Thyroid gland (tissue), 4 donors: ENCODE data around the gene PITPNC1. TPM values are rescaled to one million over a fixed set of nuclear protein-coding genes. Genes with fewer than 3 reads are reported as not detected.
"Not testable (repeated sequence)": the region's sequence is repeated elsewhere in the genome, so short reads cannot be mapped to it uniquely, and the experiment has no call there.

Experiments used
- DNase-seq, 2 donors: peaks; one replicate each; pipeline ENCODE4 v3.0.0-alpha.2; 2019
- H3K27ac ChIP-seq, 3 donors: fragments of 200-600 bp; sonication (generic); 1 replicate in 2 of 3; 2 replicates in 1 of 3; pipeline ENCODE4 v1.5.1; 2016 to 2019; ENCODE audit warnings: mild to moderate bottlenecking in 1 of 3, moderate library complexity in 1 of 3
- H3K27me3 ChIP-seq: fragments of 200-600 bp; sonication (generic); one replicate; pipeline ENCODE4 v1.5.1; 2019
- H3K36me3 ChIP-seq, 2 donors: fragments of 200-600 bp; sonication (generic); one replicate each; pipeline ENCODE4 v1.5.1; 2016 to 2019
- H3K4me1 ChIP-seq, 2 donors: fragments of 200-600 bp; sonication (generic); one replicate each; pipeline ENCODE4 v1.5.1; 2017 to 2019
- H3K4me3 ChIP-seq, 3 donors: fragments of 200-600 bp; sonication (generic); replicated peaks in 1 of 3; 1 replicate in 2 of 3; 2 replicates in 1 of 3; pipeline ENCODE4 v1.5.1; 2016; ENCODE audit warnings: mild to moderate bottlenecking in 1 of 3
- H3K9me3 ChIP-seq: fragments of 200-600 bp; sonication (generic); one replicate; pipeline ENCODE4 v1.5.1; 2017
- POLR2A ChIP-seq, 2 donors: fragments of 450-650 bp; IDR thresholded peaks; one replicate each; pipeline ENCODE4 v1.6.1; 2017; ENCODE audit warnings: antibody characterized with exemption in 2 of 2, mild to moderate bottlenecking in 2 of 2, moderate library complexity in 1 of 2
- WGBS, 2 donors: methylation state at CpG; one replicate each; pipeline ENCODE4 v1.1.5; 2017; 5-methylcytosine and 5-hydroxymethylcytosine counted together
- intact Hi-C: fragments of 100-400 bp; cut with DNase I; formaldehyde crosslinking; loops from one replicate; pipeline ENCODE4 v1.15.1; 2023
- total RNA-seq, 4 donors: library from RNA; depleted of rRNA; stranded (reverse); fragments of >200 nt; gene quantifications; one replicate each; pipeline ENCODE4 v1.2.3, GENCODE V29; 2016
- TF ChIP-seq, protein P1 (sequence below), 6 experiments: fragments of 200-600 bp in 3 of 6; fragments of 450-650 bp in 3 of 6; sonication (generic) in 3 of 6; IDR thresholded peaks; one replicate each; pipeline ENCODE4 v1.5.1; 2016 to 2019; ENCODE audit warnings: antibody characterized with exemption in 6 of 6, mild to moderate bottlenecking in 2 of 6, inconsistent platforms in 1 of 6, moderate library complexity in 1 of 6

Gene PITPNC1
- total RNA-seq, 4 donors from 2014 or later = 3.6 to 14.2 (median 7.3) TPM

GRCh38 chr17:67477687-67478086 is 100.6 kb downstream of the PITPNC1 start:
- DNase-seq = no peak
- Histone ChIP-seq H3K4me3 (no peak overlapping the region), H3K36me3 (no peaks in the 10 kb centered on the region), H3K9me3 (no peaks in the 10 kb centered on the region), H3K27ac (peak overlapping the region; percentile 46 to 64 (median 59)), H3K4me1 (peaks cover 4 to 37% of the 10 kb centered on the region in 2 donors), H3K27me3 (no peaks in the 10 kb centered on the region)
- TF ChIP-seq POLR2A (IDR thresholded peaks at IDR 0.05) = no peak
- TF ChIP-seq, protein P1, sequence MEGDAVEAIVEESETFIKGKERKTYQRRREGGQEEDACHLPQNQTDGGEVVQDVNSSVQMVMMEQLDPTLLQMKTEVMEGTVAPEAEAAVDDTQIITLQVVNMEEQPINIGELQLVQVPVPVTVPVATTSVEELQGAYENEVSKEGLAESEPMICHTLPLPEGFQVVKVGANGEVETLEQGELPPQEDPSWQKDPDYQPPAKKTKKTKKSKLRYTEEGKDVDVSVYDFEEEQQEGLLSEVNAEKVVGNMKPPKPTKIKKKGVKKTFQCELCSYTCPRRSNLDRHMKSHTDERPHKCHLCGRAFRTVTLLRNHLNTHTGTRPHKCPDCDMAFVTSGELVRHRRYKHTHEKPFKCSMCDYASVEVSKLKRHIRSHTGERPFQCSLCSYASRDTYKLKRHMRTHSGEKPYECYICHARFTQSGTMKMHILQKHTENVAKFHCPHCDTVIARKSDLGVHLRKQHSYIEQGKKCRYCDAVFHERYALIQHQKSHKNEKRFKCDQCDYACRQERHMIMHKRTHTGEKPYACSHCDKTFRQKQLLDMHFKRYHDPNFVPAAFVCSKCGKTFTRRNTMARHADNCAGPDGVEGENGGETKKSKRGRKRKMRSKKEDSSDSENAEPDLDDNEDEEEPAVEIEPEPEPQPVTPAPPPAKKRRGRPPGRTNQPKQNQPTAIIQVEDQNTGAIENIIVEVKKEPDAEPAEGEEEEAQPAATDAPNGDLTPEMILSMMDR (IDR thresholded peaks at IDR 0.05) = no peak
- 85 to 86% methylated on average over 4 of the region's 4 CpGs for WGBS, 2 donors
- intact Hi-C loops = loop anchor here (5.0 to 10.0 kb wide), 3 partner anchors 100 to 207 kb away; partner anchors contain the start of gene PITPNC1

DNA sequence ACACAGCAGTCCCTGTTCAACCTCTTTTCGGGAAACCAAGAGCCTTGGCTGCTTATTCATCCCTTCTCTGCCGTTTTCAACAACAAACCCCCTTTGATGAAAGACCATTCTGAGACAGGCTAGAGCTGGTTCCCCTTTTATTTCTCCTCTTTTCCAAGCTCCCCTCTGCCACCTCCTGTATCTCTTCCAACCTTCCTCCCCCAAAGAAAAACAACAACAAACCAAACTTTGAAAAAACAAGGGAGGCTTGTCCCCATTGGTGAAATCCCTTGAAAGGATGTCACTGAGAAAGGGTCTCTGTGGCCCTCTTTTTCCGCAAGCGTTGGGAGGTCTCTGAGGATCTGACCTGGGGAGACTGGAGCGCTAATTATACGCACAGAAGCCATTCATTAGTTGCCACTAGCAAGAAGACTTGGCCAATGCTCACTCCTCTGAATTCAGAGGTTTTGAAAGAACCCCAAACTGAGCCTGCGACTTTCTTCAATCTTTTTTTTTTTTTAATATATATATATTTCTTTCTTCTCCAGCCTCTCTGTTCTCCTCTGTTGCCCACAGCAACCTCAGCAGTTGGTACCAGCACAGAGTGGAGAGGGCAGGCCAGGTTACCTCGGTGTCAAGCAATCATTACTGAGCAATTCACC is 101.4 kb downstream of the PITPNC1 start:
- Histone ChIP-seq H3K4me3 (no peak overlapping the region), H3K4me1 (peaks cover 4 to 42% of the 10 kb centered on the region in 2 donors), H3K27ac (peak overlapping the region in 2 of 3 donors; percentile 59 to 64), H3K36me3 (no peaks in the 10 kb centered on the region), H3K9me3 (no peaks in the 10 kb centered on the region), H3K27me3 (no peaks in the 10 kb centered on the region)
- no peak for TF ChIP-seq POLR2A (IDR thresholded peaks at IDR 0.05)
- TF ChIP-seq, protein P1 (IDR thresholded peaks at IDR 0.05) = no peak
- intact Hi-C loops = loop anchor here (5.0 to 10.0 kb wide), 3 partner anchors 101 to 206 kb away; partner anchors contain the start of gene PITPNC1
- DNase-seq = no peak
- WGBS, 2 donors = 70 to 76% methylated on average over 8 of the region's 8 CpGs

GRCh38 chr17:67479148-67479547 is 102.1 kb downstream of the PITPNC1 start:
- intact Hi-C loops = loop anchor here (5.0 to 10.0 kb wide), 3 partner anchors 102 to 206 kb away; partner anchors contain the start of gene PITPNC1
- no peak for DNase-seq
- Histone ChIP-seq H3K27me3 (no peaks in the 10 kb centered on the region), H3K4me3 (no peak overlapping the region), H3K36me3 (no peaks in the 10 kb centered on the region), H3K4me1 (peaks cover 4 to 38% of the 10 kb centered on the region in 2 donors), H3K27ac (peak overlapping the region in 2 of 3 donors; percentile 59 to 64), H3K9me3 (no peaks in the 10 kb centered on the region)
- TF ChIP-seq, protein P1 (IDR thresholded peaks at IDR 0.05) = no peak
- no peak for TF ChIP-seq POLR2A (IDR thresholded peaks at IDR 0.05)
- 89 to 93% methylated on average over 3 of the region's 3 CpGs for WGBS, 2 donors

DNA sequence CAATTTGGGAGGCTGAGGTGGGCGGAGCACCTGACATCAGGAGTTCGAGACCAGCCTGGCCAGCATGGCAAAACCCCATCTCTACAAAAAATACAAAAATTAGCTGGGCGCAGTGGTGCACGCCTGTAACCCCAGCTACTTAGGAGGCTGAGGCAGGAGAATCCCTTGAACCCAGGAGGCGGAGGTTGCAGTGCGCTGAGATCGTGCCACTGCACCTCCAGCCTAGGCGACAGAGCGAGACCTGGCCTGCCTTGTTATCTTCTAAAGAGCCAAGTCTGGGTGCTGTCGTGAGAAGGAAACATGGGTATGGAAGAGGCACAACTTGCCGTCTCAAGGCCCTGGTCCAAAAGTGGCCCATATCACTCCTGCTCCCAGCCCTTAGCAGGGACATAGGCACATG is 103.9 kb downstream of the PITPNC1 start:
- H3K27ac ChIP-seq, H3K36me3 ChIP-seq, DNase-seq, intact Hi-C loops, H3K27me3 ChIP-seq, H3K9me3 ChIP-seq, H3K4me3 ChIP-seq: not testable (repeated sequence)
- 99% methylated on average over 11 of the region's 11 CpGs for WGBS, 2 donors
- H3K4me1 ChIP-seq = peaks cover 0 to 25% of the 10 kb centered on the region in 2 donors

- TF ChIP-seq POLR2A (IDR thresholded peaks at IDR 0.05) = no peak
- TF ChIP-seq, protein P1 (IDR thresholded peaks at IDR 0.05) = no peak
- intact Hi-C loops = no loop called here
- no peaks in the 10 kb centered on the region for H3K36me3 ChIP-seq
- H3K27ac ChIP-seq = no peak overlapping the region
- no peaks in the 10 kb centered on the region for H3K27me3 ChIP-seq
- no peaks in the 10 kb centered on the region for H3K9me3 ChIP-seq
- peaks cover 0 to 25% of the 10 kb centered on the region in 2 donors for H3K4me1 ChIP-seq
- 71 to 75% methylated on average over 4 of the region's 4 CpGs for WGBS, 2 donors
- H3K4me3 ChIP-seq = no peak overlapping the region
- DNase-seq = no peak
These were observed 104.7 kb downstream of the PITPNC1 start for GRCh38 chr17:67481808-67482207.
